HG03342 (cell line): ENCODE results near the gene ENO2.

Experiments
- ATAC-seq: cut with Tn5 transposase; IDR thresholded peaks from one replicate; pipeline ENCODE4 v1.9.1; 2021; ENCODE audit warnings: mild to moderate bottlenecking, moderate library complexity; ENCODE audit not compliant: unreplicated experiment

The ENO2 gene

GRCh38 chr12:6946920-6947374, 32.6 kb downstream of the ENO2 start:
- ATAC-seq = no peak

- no peak for ATAC-seq
These were observed 33.2 kb downstream of the ENO2 start for GRCh38 chr12:6947615-6948014.

GRCh38 chr12:6948873-6949594, 34.7 kb downstream of the ENO2 start:
- ATAC-seq = no peak

- no peak for ATAC-seq
These were observed 36.0 kb downstream of the ENO2 start for GRCh38 chr12:6950401-6950801.

- ATAC-seq = no peak
These were observed 36.6 kb downstream of the ENO2 start, which contains the start of gene PTPN6 for GRCh38 chr12:6950811-6951540. TSS of gene PTPN6 (plus strand) at chr12:6951356. CDS start at chr12:6951513, 157 bp downstream.

- no peak for ATAC-seq
These were observed 37.3 kb downstream of the ENO2 start for GRCh38 chr12:6951551-6952120.

- no peak for ATAC-seq
These were observed 37.9 kb downstream of the ENO2 start for GRCh38 chr12:6952121-6952862.

- no peak for ATAC-seq
These were observed 38.6 kb downstream of the ENO2 start for GRCh38 chr12:6952863-6953441.

- ATAC-seq = peak; percentile 50
These were observed 39.3 kb downstream of the ENO2 start for GRCh38 chr12:6953442-6954315.

GRCh38 chr12:6954316-6955107, 40.1 kb downstream of the ENO2 start:
- ATAC-seq = no peak

GRCh38 chr12:6955108-6956020, 41.0 kb downstream of the ENO2 start:
- ATAC-seq = no peak

GRCh38 chr12:6956021-6956727, 41.8 kb downstream of the ENO2 start:
- ATAC-seq = no peak

GRCh38 chr12:6957151-6957701, 42.8 kb downstream of the ENO2 start:
- ATAC-seq = no peak

- no peak for ATAC-seq
These were observed 43.6 kb downstream of the ENO2 start for GRCh38 chr12:6957741-6958608.

GRCh38 chr12:6958609-6959057, 44.3 kb downstream of the ENO2 start:
- ATAC-seq = no peak
